Neural cell (in vitro differentiated cells): ENCODE results near the gene PBXIP1. TPM values are rescaled to one million over a fixed set of nuclear protein-coding genes. Genes with fewer than 3 reads are reported as not detected.

ENCODE experiments used
- H2AFZ ChIP-seq: fragments of 200-600, 300-800 bp; sonication (generic), shearing (Covaris generic); 2 replicates; pipeline ENCODE4 v1.6.0; 2014; ENCODE audit warnings: low read depth, mild to moderate bottlenecking, antibody characterized with exemption, low read length, moderate library complexity
- H3F3A ChIP-seq: fragments of 200-600 bp; shearing (Covaris generic); 2 replicates; pipeline ENCODE4 v1.6.1; 2016; ENCODE audit warnings: mild to moderate bottlenecking, moderate library complexity, mixed read lengths, antibody characterized with exemption, low read length; ENCODE audit not compliant: insufficient read depth, poor library complexity, severe bottlenecking
- H3K27ac ChIP-seq: fragments of 200-600, 300-800 bp; sonication (generic), shearing (Covaris generic); 2 replicates; pipeline ENCODE4 v1.5.1; 2014; ENCODE audit warnings: mild to moderate bottlenecking, low read length, moderate library complexity
- H3K27me3 ChIP-seq: fragments of 300-800, 200-600 bp; sonication (generic), shearing (Covaris generic); 2 replicates; pipeline ENCODE4 v1.6.0; 2014; ENCODE audit warnings: mild to moderate bottlenecking, low read depth, low read length, moderate library complexity; ENCODE audit not compliant: insufficient read depth
- H3K36me3 ChIP-seq: fragments of 300-800, 200-600 bp; sonication (generic), shearing (Covaris generic); 2 replicates; pipeline ENCODE4 v1.5.1; 2014; ENCODE audit warnings: mild to moderate bottlenecking, antibody characterized with exemption, low read length, moderate library complexity; ENCODE audit not compliant: insufficient read depth
- H3K4me2 ChIP-seq: fragments of 300-800, 200-600 bp; sonication (generic), shearing (Covaris generic); 2 replicates; pipeline ENCODE4 v1.6.0; 2014; ENCODE audit warnings: mild to moderate bottlenecking, low read length
- H3K4me3 ChIP-seq: fragments of 300-800, 200-600 bp; sonication (generic), shearing (Covaris generic); 2 replicates; pipeline ENCODE4 v1.5.1; 2014; ENCODE audit warnings: mild to moderate bottlenecking, low read length, moderate library complexity
- H3K79me2 ChIP-seq: fragments of 200-600 bp; shearing (Covaris generic); replicated peaks from 2 replicates; pipeline ENCODE4 v1.6.0; 2014; ENCODE audit warnings: mild to moderate bottlenecking, low read length, moderate library complexity; ENCODE audit not compliant: insufficient read depth
- H3K9ac ChIP-seq: fragments of 300-800, 200-600 bp; sonication (generic), shearing (Covaris generic); 2 replicates; pipeline ENCODE4 v1.6.1; 2016; ENCODE audit warnings: mild to moderate bottlenecking, low read length, mixed read lengths
- H3K9me2 ChIP-seq: fragments of 200-600 bp; shearing (Covaris generic); 2 replicates; pipeline ENCODE4 v1.6.1; 2016; ENCODE audit warnings: mild to moderate bottlenecking, low read length, mixed read lengths; ENCODE audit not compliant: insufficient read depth
- H3K9me3 ChIP-seq: fragments of 200-600, 300-800 bp; sonication (generic), shearing (Covaris generic); 2 replicates; pipeline ENCODE4 v1.6.1; 2016; ENCODE audit warnings: mild to moderate bottlenecking, mixed run types, low read length, moderate library complexity, mixed read lengths
- H4K20me1 ChIP-seq: fragments of 200-600 bp; shearing (Covaris generic); 2 replicates; pipeline ENCODE4 v1.6.1; 2016; ENCODE audit warnings: mild to moderate bottlenecking, mixed run types; ENCODE audit not compliant: insufficient read depth
- EP300 ChIP-seq: fragments of 450-650 bp; conservative IDR thresholded peaks from 2 replicates; pipeline ENCODE4 v1.6.1; 2014; ENCODE audit warnings: antibody characterized with exemption, mild to moderate bottlenecking, moderate library complexity; ENCODE audit not compliant: poor library complexity, severe bottlenecking
- EZH2 ChIP-seq: fragments of 200-600, 300-800 bp; shearing (Covaris generic), sonication (generic); IDR thresholded peaks from 2 replicates; pipeline ENCODE4 v1.6.1; 2014; ENCODE audit warnings: antibody characterized with exemption, low read length, borderline replicate concordance, mild to moderate bottlenecking; ENCODE audit not compliant: insufficient read depth, poor library complexity, severe bottlenecking
- MXI1 ChIP-seq: fragments of 450-650 bp; conservative IDR thresholded peaks from 2 replicates; pipeline ENCODE4 v1.6.1; 2014; ENCODE audit warnings: antibody characterized with exemption, mild to moderate bottlenecking; ENCODE audit not compliant: poor library complexity, severe bottlenecking
- POLR2AphosphoS5 ChIP-seq: IDR thresholded peaks from 2 replicates; pipeline ENCODE4 v1.6.1; 2012
- RAD21 ChIP-seq: fragments of 450-650 bp; conservative IDR thresholded peaks from 2 replicates; pipeline ENCODE4 v1.6.1; 2014; ENCODE audit warnings: antibody characterized with exemption, mild to moderate bottlenecking, moderate library complexity
- REST ChIP-seq: IDR thresholded peaks from 2 replicates; pipeline ENCODE4 v1.6.1; 2012; ENCODE audit warnings: borderline replicate concordance
- SMC3 ChIP-seq: fragments of 450-650 bp; conservative IDR thresholded peaks from 2 replicates; pipeline ENCODE4 v1.6.1; 2014; ENCODE audit warnings: antibody characterized with exemption, mild to moderate bottlenecking, moderate library complexity; ENCODE audit not compliant: poor library complexity
- TAF1 ChIP-seq: IDR thresholded peaks from 2 replicates; pipeline ENCODE4 v1.6.1; 2012; ENCODE audit warnings: low read depth
- polyA plus RNA-seq: library from polyadenylated mRNA; depleted of rRNA; stranded (reverse); fragments of >200 nt; gene quantifications from 2 replicates; pipeline ENCODE4 v1.2.3, GENCODE V29; 2014
- TF ChIP-seq, protein P1 (sequence below): fragments of 450-650 bp; IDR thresholded peaks from 2 replicates; pipeline ENCODE4 v1.5.1; 2014; ENCODE audit warnings: antibody characterized with exemption, mild to moderate bottlenecking, moderate library complexity; ENCODE audit not compliant: poor library complexity, severe bottlenecking

PBXIP1 gene
- polyA plus RNA-seq, 1 donor from 2014 or later, result 5.4 TPM

- Histone ChIP-seq H3K4me3 (peak overlapping the region; percentile 67), H3K9me2 (no peaks in the 10 kb centered on the region), H3K9me3 (no peaks in the 10 kb centered on the region), H3K36me3 (no peaks in the 10 kb centered on the region), H4K20me1 (no peaks in the 10 kb centered on the region), H3K79me2 (peaks cover 15% of the 10 kb centered on the region), H3K27ac (peak overlapping the region; percentile 84), H3K27me3 (no peaks in the 10 kb centered on the region), H2AFZ (no peak overlapping the region), H3F3A (peaks cover 8% of the 10 kb centered on the region), H3K9ac (peak overlapping the region; percentile 64), H3K4me2 (peak overlapping the region; percentile 93)
- TF ChIP-seq RAD21, result no peak
- peak; percentile 78 for TF ChIP-seq EP300
- TF ChIP-seq SMC3, result no peak
- TF ChIP-seq MXI1, result peak; percentile 11
- no peak for TF ChIP-seq EZH2
- TF ChIP-seq TAF1, result no peak
- peak; percentile 55 for TF ChIP-seq POLR2AphosphoS5
- TF ChIP-seq REST, result peak; percentile 7
- TF ChIP-seq, protein P1, sequence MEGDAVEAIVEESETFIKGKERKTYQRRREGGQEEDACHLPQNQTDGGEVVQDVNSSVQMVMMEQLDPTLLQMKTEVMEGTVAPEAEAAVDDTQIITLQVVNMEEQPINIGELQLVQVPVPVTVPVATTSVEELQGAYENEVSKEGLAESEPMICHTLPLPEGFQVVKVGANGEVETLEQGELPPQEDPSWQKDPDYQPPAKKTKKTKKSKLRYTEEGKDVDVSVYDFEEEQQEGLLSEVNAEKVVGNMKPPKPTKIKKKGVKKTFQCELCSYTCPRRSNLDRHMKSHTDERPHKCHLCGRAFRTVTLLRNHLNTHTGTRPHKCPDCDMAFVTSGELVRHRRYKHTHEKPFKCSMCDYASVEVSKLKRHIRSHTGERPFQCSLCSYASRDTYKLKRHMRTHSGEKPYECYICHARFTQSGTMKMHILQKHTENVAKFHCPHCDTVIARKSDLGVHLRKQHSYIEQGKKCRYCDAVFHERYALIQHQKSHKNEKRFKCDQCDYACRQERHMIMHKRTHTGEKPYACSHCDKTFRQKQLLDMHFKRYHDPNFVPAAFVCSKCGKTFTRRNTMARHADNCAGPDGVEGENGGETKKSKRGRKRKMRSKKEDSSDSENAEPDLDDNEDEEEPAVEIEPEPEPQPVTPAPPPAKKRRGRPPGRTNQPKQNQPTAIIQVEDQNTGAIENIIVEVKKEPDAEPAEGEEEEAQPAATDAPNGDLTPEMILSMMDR, result no peak
These were observed 721 bp downstream of the PBXIP1 start for GRCh38 chr1:154955039-154955717.

GRCh38 chr1:154954541-154954940 is 1.4 kb downstream of the PBXIP1 start:
- H3K9me2 ChIP-seq, result no peaks in the 10 kb centered on the region
- H3K36me3 ChIP-seq, result no peaks in the 10 kb centered on the region
- H3K27me3 ChIP-seq, result no peaks in the 10 kb centered on the region
- peak overlapping the region; percentile 84 for H3K27ac ChIP-seq
- peaks cover 13% of the 10 kb centered on the region for H3K79me2 ChIP-seq
- H3F3A ChIP-seq, result peaks cover 8% of the 10 kb centered on the region
- no peaks in the 10 kb centered on the region for H4K20me1 ChIP-seq
- H2AFZ ChIP-seq, result no peak overlapping the region
- H3K9me3 ChIP-seq, result no peaks in the 10 kb centered on the region
- H3K4me2 ChIP-seq, result peak overlapping the region; percentile 93
- H3K9ac ChIP-seq, result peak overlapping the region; percentile 64
- H3K4me3 ChIP-seq, result peak overlapping the region; percentile 67
- TF ChIP-seq MXI1 (no peak), EP300 (no peak), REST (no peak), TAF1 (no peak), EZH2 (no peak), SMC3 (no peak), POLR2AphosphoS5 (no peak), RAD21 (no peak)
- TF ChIP-seq, protein P1, result no peak
